ENCODE measurements around the gene MPV17.

- TF ChIP-seq, protein P1, sequence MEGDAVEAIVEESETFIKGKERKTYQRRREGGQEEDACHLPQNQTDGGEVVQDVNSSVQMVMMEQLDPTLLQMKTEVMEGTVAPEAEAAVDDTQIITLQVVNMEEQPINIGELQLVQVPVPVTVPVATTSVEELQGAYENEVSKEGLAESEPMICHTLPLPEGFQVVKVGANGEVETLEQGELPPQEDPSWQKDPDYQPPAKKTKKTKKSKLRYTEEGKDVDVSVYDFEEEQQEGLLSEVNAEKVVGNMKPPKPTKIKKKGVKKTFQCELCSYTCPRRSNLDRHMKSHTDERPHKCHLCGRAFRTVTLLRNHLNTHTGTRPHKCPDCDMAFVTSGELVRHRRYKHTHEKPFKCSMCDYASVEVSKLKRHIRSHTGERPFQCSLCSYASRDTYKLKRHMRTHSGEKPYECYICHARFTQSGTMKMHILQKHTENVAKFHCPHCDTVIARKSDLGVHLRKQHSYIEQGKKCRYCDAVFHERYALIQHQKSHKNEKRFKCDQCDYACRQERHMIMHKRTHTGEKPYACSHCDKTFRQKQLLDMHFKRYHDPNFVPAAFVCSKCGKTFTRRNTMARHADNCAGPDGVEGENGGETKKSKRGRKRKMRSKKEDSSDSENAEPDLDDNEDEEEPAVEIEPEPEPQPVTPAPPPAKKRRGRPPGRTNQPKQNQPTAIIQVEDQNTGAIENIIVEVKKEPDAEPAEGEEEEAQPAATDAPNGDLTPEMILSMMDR (IDR thresholded peaks at IDR 0.05 in 8 of 11, conservative IDR thresholded peaks at IDR 0.05 in 3 of 11), result no peak
- TF ChIP-seq POLR2A (IDR thresholded peaks at IDR 0.05), result no peak
These were observed 44.9 kb downstream of the MPV17 start for GRCh38 chr2:27278010-27278409.

Data from spleen (tissue), 7 donors.